NCI-H2196 treated with DMSO at 0.1 percent for 48 hours (cell line): Measurements from ENCODE around the gene NUTF2.
A peak's percentile ranks its signal among the peaks of the same experiment; 100 is the strongest.
"Not testable (repeated sequence)": the region's sequence is repeated elsewhere in the genome, so short reads cannot be mapped to it uniquely, and the experiment has no call there.

Experiments used
- DNase-seq: peaks from one replicate; lab custom pipeline; 2025; ENCODE audit not compliant: unreplicated experiment; lab: John Stamatoyannopoulos, UW

Gene NUTF2

GRCh38 chr16:67862623-67863583, 16.2 kb downstream of the NUTF2 start:
- DNase-seq: no peak

GRCh38 chr16:67864044-67864443, 17.3 kb downstream of the NUTF2 start:
- not testable (repeated sequence) for DNase-seq

- no peak for DNase-seq
These were observed 17.9 kb downstream of the NUTF2 start for GRCh38 chr16:67864594-67864993.

GRCh38 chr16:67865318-67865717, 18.6 kb downstream of the NUTF2 start:
- DNase-seq: no peak

GRCh38 chr16:67868290-67868689, 21.6 kb downstream of the NUTF2 start:
- no peak for DNase-seq

GRCh38 chr16:67869653-67870052, 22.9 kb downstream of the NUTF2 start:
- no peak for DNase-seq

- DNase-seq: no peak
These were observed 24.5 kb downstream of the NUTF2 start for GRCh38 chr16:67871256-67871655.

- no peak for DNase-seq
These were observed 25.4 kb downstream of the NUTF2 start for GRCh38 chr16:67872131-67872630.

GRCh38 chr16:67872631-67873434, 26.1 kb downstream of the NUTF2 start, which contains the start of gene EDC4:
EDC4 (plus strand) TSS chr16:67873052; CDS start chr16:67873262, 210 bp downstream.
- peak; percentile 22 for DNase-seq

- no peak for DNase-seq
These were observed 27.0 kb downstream of the NUTF2 start for GRCh38 chr16:67873435-67874370.

- DNase-seq: no peak
These were observed 27.6 kb downstream of the NUTF2 start for GRCh38 chr16:67874372-67874771.

- DNase-seq: no peak
These were observed 30.3 kb downstream of the NUTF2 start for GRCh38 chr16:67877064-67877463.

GRCh38 chr16:67878232-67878631, 31.5 kb downstream of the NUTF2 start:
- DNase-seq: no peak

- no peak for DNase-seq
These were observed 32.1 kb downstream of the NUTF2 start for GRCh38 chr16:67878846-67879245.

GRCh38 chr16:67879462-67879861, 32.7 kb downstream of the NUTF2 start:
- no peak for DNase-seq

GRCh38 chr16:67879936-67880335, 33.2 kb downstream of the NUTF2 start:
- DNase-seq: no peak

- no peak for DNase-seq
These were observed 33.9 kb downstream of the NUTF2 start for GRCh38 chr16:67880584-67880983.

GRCh38 chr16:67881621-67882161, 35.0 kb downstream of the NUTF2 start:
- DNase-seq: no peak

- peak; percentile 44 for DNase-seq
These were observed 35.8 kb downstream of the NUTF2 start for GRCh38 chr16:67882374-67883145.
